IMR-90 (cell line): ENCODE results near the gene BOD1.

Experiments used
- CEBPB ChIP-seq: IDR thresholded peaks from 2 replicates; pipeline ENCODE4 v1.6.1; 2012; ENCODE audit warnings: low read depth, low read length, improper control_type of control experiment
- CHD1 ChIP-seq: IDR thresholded peaks from 2 replicates; pipeline ENCODE4 v1.6.1; 2012; ENCODE audit warnings: low read depth, low read length, improper control_type of control experiment
- MAZ ChIP-seq: IDR thresholded peaks from 2 replicates; pipeline ENCODE4 v1.6.1; 2012; ENCODE audit warnings: low read depth, mild to moderate bottlenecking, low read length, improper control_type of control experiment, moderate library complexity, borderline replicate concordance
- MXI1 ChIP-seq: IDR thresholded peaks from 2 replicates; pipeline ENCODE4 v1.6.1; 2012; ENCODE audit warnings: low read depth, mild to moderate bottlenecking, low read length, moderate library complexity, borderline replicate concordance
- POLR2A ChIP-seq: IDR thresholded peaks from 2 replicates; pipeline ENCODE4 v1.6.1; 2012; ENCODE audit warnings: mild to moderate bottlenecking, low read depth, low read length
- RAD21 ChIP-seq: IDR thresholded peaks from 2 replicates; pipeline ENCODE4 v1.6.1; 2012; ENCODE audit warnings: low read length, improper control_type of control experiment
- RFX5 ChIP-seq: IDR thresholded peaks from 2 replicates; pipeline ENCODE4 v1.8.0; 2012; ENCODE audit warnings: low read depth, mild to moderate bottlenecking, low read length, moderate library complexity
- SMC3 ChIP-seq: fragments of 150-350 bp; IDR thresholded peaks from 2 replicates; pipeline ENCODE4 v1.6.1; 2016; ENCODE audit warnings: low read depth, mild to moderate bottlenecking, antibody characterized with exemption, low read length, moderate library complexity
- TF ChIP-seq, protein P1 (sequence below): conservative IDR thresholded peaks from 2 replicates; pipeline ENCODE4 v1.5.1; 2012; ENCODE audit warnings: mild to moderate bottlenecking, low read depth, low read length, improper control_type of control experiment
- TF ChIP-seq, protein P2 (sequence below): fragments of 150-350 bp; IDR thresholded peaks from 2 replicates; pipeline ENCODE4 v1.6.1; 2016; ENCODE audit warnings: low read depth, mild to moderate bottlenecking, low read length, moderate library complexity, borderline replicate concordance

DNA sequence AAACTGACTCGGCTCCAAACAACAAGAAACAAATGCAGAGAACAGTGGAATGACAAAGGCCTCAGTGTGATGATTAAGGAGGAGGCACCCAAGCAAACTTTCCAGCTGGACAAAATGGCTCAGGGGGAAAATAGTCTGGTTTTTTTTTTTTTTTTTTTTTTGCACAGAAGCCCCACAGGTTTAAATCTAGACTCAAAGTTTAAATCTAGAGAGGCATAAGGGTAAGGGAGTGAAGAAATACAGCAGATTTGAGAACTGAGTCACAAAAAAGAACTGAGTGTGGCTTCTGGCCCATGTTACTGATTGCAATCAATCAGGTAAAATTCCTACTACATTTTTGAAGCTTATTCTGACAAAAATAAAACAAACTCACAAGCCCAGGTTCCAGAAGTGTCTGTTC is 12.3 kb downstream of the BOD1 start:
- no peak for TF ChIP-seq MAZ
- TF ChIP-seq, protein P1, sequence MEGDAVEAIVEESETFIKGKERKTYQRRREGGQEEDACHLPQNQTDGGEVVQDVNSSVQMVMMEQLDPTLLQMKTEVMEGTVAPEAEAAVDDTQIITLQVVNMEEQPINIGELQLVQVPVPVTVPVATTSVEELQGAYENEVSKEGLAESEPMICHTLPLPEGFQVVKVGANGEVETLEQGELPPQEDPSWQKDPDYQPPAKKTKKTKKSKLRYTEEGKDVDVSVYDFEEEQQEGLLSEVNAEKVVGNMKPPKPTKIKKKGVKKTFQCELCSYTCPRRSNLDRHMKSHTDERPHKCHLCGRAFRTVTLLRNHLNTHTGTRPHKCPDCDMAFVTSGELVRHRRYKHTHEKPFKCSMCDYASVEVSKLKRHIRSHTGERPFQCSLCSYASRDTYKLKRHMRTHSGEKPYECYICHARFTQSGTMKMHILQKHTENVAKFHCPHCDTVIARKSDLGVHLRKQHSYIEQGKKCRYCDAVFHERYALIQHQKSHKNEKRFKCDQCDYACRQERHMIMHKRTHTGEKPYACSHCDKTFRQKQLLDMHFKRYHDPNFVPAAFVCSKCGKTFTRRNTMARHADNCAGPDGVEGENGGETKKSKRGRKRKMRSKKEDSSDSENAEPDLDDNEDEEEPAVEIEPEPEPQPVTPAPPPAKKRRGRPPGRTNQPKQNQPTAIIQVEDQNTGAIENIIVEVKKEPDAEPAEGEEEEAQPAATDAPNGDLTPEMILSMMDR, result no peak
- TF ChIP-seq MXI1, result no peak
- TF ChIP-seq RFX5, result no peak
- TF ChIP-seq POLR2A, result no peak
- no peak for TF ChIP-seq SMC3
- TF ChIP-seq CEBPB, result no peak
- no peak for TF ChIP-seq RAD21
- TF ChIP-seq CHD1, result no peak
- TF ChIP-seq, protein P2, sequence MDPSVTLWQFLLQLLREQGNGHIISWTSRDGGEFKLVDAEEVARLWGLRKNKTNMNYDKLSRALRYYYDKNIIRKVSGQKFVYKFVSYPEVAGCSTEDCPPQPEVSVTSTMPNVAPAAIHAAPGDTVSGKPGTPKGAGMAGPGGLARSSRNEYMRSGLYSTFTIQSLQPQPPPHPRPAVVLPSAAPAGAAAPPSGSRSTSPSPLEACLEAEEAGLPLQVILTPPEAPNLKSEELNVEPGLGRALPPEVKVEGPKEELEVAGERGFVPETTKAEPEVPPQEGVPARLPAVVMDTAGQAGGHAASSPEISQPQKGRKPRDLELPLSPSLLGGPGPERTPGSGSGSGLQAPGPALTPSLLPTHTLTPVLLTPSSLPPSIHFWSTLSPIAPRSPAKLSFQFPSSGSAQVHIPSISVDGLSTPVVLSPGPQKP, result no peak
